K562 (cell line): ENCODE results near the gene PAIP2. TPM values are rescaled to one million over a fixed set of nuclear protein-coding genes. Genes with fewer than 3 reads are reported as not detected.

Experiments used
- AFF1 ChIP-seq, 2 experiments: fragments of 450-650 bp; IDR thresholded peaks; 2 replicates each; pipeline ENCODE4 v1.6.1; 2018; ENCODE audit warnings: mild to moderate bottlenecking in 2 of 2, low read depth in 1 of 2; ENCODE audit not compliant: partially characterized antibody in 2 of 2
- ATF2 ChIP-seq: sonication (generic); formaldehyde crosslinking; IDR thresholded peaks from 2 replicates; pipeline ENCODE4 v1.8.1; 2022; ENCODE audit warnings: missing genetic modification reagents
- CEBPG ChIP-seq, 3 experiments: fragments of 200-800 bp in 1 of 3; sonication (Bioruptor generic) in 1 of 3; sonication (generic) in 1 of 3; formaldehyde crosslinking in 1 of 3; IDR thresholded peaks in 2 of 3; conservative IDR thresholded peaks in 1 of 3; 2 replicates each; pipeline versions ENCODE4 v1.6.1 to v1.8.0; 2016 to 2022; ENCODE audit warnings: missing compliant biosample characterization in 2 of 3, missing genetic modification characterization in 2 of 3, mild to moderate bottlenecking in 1 of 3, missing genetic modification reagents in 1 of 3
- HINFP ChIP-seq: fragments of 450-650 bp; conservative IDR thresholded peaks from 2 replicates; pipeline ENCODE4 v1.6.1; 2016; ENCODE audit warnings: missing genetic modification characterization, low read depth, mild to moderate bottlenecking, control low read depth, missing compliant biosample characterization
- NR2C2 ChIP-seq, 2 experiments: fragments of 200-800 bp in 1 of 2; sonication (Bioruptor generic) in 1 of 2; sonication (generic) in 1 of 2; formaldehyde crosslinking in 1 of 2; IDR thresholded peaks; 2 replicates each; pipeline versions ENCODE4 v1.6.1 to v1.8.0; 2016 to 2022; ENCODE audit warnings: mild to moderate bottlenecking in 1 of 2, missing compliant biosample characterization in 1 of 2, missing genetic modification characterization in 1 of 2, missing genetic modification reagents in 1 of 2
- SMAD1 ChIP-seq: fragments of 150-350 bp; IDR thresholded peaks from 2 replicates; pipeline ENCODE4 v1.6.1; 2014; ENCODE audit warnings: low read length, low read depth; ENCODE audit not compliant: partially characterized antibody
- polyA plus RNA-seq, 8 experiments: library from polyadenylated mRNA; depleted of rRNA in 4 of 8; stranded (reverse) in 5 of 8; unstranded in 3 of 8; fragments of >200 nt; fragmentation: Nextera tagmentation in 2 of 8; fragmentation: Illumina TruSeq in 1 of 8; extraction: Ambion mirVana in 2 of 8; extraction: Trizol in 1 of 8; gene quantifications; 2 replicates each; pipeline versions ENCODE4 v1.2.1 to v1.2.3, GENCODE V29; 2011 to 2014; ENCODE audit warnings: inconsistent platforms in 1 of 8, missing spikeins in 1 of 8
- total RNA-seq, 7 experiments: library from RNA; depleted of rRNA in 6 of 7; stranded (reverse); fragments of >200 nt in 6 of 7; fragmentation: Illumina TruSeq in 2 of 7; extraction: Trizol in 2 of 7; gene quantifications; 2 replicates each; pipeline versions ENCODE4 v1.2.1 to v1.2.3, GENCODE V29; 2011 to 2021; ENCODE audit warnings: low replicate concordance in 1 of 7

Gene PAIP2
- total and polyA plus RNA-seq, 9 of the 15 experiments (the other 6 are each of a cell fraction or from before 2014, with no cell fraction given) = 78.3 to 187 (median 128) TPM

GRCh38 chr5:139404484-139404840 is 62.8 kb downstream of the PAIP2 start (continued):
- TF ChIP-seq AFF1 (IDR thresholded peaks at IDR 0.05; ENCODE audit: low read depth in 1 of 2, partially characterized antibody in 2 of 2) (peak in 1 of 2 experiments; percentile 21), CEBPG (CRISPR knock-in tag; IDR thresholded peaks at IDR 0.05) (no peak), CEBPG (tag; conservative IDR thresholded peaks at IDR 0.05 in 1 of 2, IDR thresholded peaks at IDR 0.05 in 1 of 2) (0 out of 4 replicates have a peak, but pooled peaks of 1 of the 2 experiments have one; percentile 10), SMAD1 (no peak), ATF2 (CRISPR knock-in tag) (no peak), NR2C2 (CRISPR knock-in tag; IDR thresholded peaks at IDR 0.05) (no peak), NR2C2 (tag; IDR thresholded peaks at IDR 0.05) (peak; percentile 6; the same call in 1 of the 2 replicates), HINFP (tag) (no peak)
